ENCODE results near the gene CHSY1. TPM values are rescaled to one million over a fixed set of nuclear protein-coding genes. Genes with fewer than 3 reads are reported as not detected.

The CHSY1 gene
- total RNA-seq, 2 experiments from 2014 or later = 5.8 to 6.7 TPM

DNA sequence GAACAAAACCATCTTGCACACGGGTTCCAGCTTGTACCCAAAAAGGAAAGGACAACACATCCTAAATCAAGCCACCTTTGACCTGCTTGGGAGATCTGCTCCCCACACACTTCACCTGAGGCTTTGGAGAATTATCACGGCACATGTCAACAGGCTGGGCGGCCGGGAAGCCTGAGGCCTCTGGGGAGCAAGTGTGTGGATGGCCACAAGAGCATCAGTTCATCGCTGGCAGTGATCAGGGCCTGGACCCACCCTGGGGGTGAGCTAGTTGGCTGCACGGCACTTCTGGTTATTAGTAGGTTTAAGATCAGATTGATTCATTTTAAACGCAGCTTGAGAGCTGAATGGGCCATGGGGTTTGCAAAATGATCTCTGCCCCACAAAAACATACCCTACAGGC is 108.5 kb downstream of the CHSY1 start:
- ChIA-PET CTCF (no interaction called here), POLR2A (no interaction called here)
- H3K4me1 Mint-ChIP-seq (ENCODE audit: low read depth) = peaks cover 3% of the 10 kb centered on the region
- Histone ChIP-seq H3K9me3 (ENCODE audit: control insufficient read depth in 1 of 2, insufficient read depth in 1 of 2, low read length in 2 of 2) (no peaks in the 10 kb centered on the region), H3K27me3 (ENCODE audit: control insufficient read depth in 1 of 2, insufficient read depth in 2 of 2, low read length in 2 of 2) (peaks cover 0 to 2% of the 10 kb centered on the region in 2 experiments), H3K4me1 (ENCODE audit: insufficient read depth, low read length) (no peaks in the 10 kb centered on the region), H3K27ac (ENCODE audit: low read depth in 1 of 2, low read length in 2 of 2) (no peak overlapping the region), H3K36me3 (ENCODE audit: insufficient read depth, low read length) (no peaks in the 10 kb centered on the region), H3K4me3 (ENCODE audit: low read length) (no peak overlapping the region)
- DNase-seq (no peak), ATAC-seq (ENCODE audit: poor library complexity) (no peak)
- no peaks in the 10 kb centered on the region for H3K9me3 Mint-ChIP-seq
- H3K27ac Mint-ChIP-seq = no peak overlapping the region
- TF ChIP-seq, protein P1, sequence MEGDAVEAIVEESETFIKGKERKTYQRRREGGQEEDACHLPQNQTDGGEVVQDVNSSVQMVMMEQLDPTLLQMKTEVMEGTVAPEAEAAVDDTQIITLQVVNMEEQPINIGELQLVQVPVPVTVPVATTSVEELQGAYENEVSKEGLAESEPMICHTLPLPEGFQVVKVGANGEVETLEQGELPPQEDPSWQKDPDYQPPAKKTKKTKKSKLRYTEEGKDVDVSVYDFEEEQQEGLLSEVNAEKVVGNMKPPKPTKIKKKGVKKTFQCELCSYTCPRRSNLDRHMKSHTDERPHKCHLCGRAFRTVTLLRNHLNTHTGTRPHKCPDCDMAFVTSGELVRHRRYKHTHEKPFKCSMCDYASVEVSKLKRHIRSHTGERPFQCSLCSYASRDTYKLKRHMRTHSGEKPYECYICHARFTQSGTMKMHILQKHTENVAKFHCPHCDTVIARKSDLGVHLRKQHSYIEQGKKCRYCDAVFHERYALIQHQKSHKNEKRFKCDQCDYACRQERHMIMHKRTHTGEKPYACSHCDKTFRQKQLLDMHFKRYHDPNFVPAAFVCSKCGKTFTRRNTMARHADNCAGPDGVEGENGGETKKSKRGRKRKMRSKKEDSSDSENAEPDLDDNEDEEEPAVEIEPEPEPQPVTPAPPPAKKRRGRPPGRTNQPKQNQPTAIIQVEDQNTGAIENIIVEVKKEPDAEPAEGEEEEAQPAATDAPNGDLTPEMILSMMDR (IDR thresholded peaks at IDR 0.05) = no peak
- H3K4me3 Mint-ChIP-seq = no peak overlapping the region
- no peaks in the 10 kb centered on the region for H3K36me3 Mint-ChIP-seq (ENCODE audit: low read depth)
- H3K27me3 Mint-ChIP-seq = no peaks in the 10 kb centered on the region
- intact Hi-C loops (cut with DNase I, micrococcal nuclease) = no loop called here

DNA sequence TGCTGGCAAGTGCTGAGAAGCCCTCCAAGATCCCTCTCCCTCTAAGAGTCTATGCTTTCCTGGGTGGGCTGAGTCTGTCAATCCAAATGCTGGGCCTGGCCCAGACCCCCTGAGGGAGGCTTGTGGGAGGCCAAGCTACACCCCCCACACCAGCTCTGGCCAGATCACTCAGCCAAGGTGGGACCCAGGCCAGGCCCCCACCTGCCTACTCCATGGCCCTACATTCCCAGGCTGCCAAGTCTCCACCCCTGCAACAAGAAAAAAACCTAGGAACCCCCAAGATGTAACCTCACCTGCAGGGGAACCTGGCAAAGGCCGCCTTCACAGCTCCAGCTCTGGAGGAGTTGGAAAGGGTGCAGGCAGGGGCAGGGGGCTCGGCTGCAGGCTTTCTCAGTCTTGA is 109.1 kb downstream of the CHSY1 start:
- ChIA-PET POLR2A (no interaction called here), CTCF (no interaction called here)
- H3K4me3 ChIP-seq (ENCODE audit: low read length) = no peak overlapping the region

DNA sequence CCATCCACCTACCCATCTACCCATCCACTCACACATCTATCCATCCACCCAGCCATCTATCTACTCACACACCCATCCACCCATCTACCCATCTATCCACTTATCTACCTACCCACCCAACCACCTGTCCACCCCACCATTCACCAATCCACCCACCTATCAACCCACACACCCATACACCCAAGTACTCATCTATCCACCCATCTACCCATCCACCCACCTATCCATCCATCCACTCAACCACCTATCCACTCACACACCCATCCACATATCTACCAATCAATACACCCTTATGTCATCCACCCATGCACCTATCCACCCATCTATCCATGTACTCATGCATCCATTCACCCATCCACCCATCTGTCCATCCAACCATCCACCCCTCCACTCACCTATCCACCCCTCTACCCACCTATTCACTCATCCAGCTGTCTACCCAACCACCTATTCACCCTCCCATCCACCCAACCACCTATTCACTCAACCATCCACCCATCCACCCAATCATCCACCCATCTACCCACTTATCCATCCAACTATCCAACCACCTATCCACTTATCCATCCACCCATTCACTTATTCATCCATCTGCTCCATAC is 109.8 kb downstream of the CHSY1 start:
- ATAC-seq (ENCODE audit: poor library complexity) (no peak), DNase-seq (no peak)
- Histone ChIP-seq H3K27ac (ENCODE audit: low read depth in 1 of 2, low read length in 2 of 2) (no peak overlapping the region), H3K4me3 (ENCODE audit: low read length) (no peak overlapping the region), H3K9me3 (ENCODE audit: control insufficient read depth in 1 of 2, insufficient read depth in 1 of 2, low read length in 2 of 2) (no peaks in the 10 kb centered on the region), H3K36me3 (ENCODE audit: insufficient read depth, low read length) (no peaks in the 10 kb centered on the region), H3K4me1 (ENCODE audit: insufficient read depth, low read length) (peaks cover 9% of the 10 kb centered on the region), H3K27me3 (ENCODE audit: control insufficient read depth in 1 of 2, insufficient read depth in 2 of 2, low read length in 2 of 2) (no peaks in the 10 kb centered on the region)
- Mint-ChIP-seq H3K36me3 (ENCODE audit: low read depth) (no peaks in the 10 kb centered on the region), H3K4me3 (no peak overlapping the region), H3K4me1 (ENCODE audit: low read depth) (peaks cover 13% of the 10 kb centered on the region), H3K9me3 (no peaks in the 10 kb centered on the region), H3K27ac (no peak overlapping the region), H3K27me3 (no peaks in the 10 kb centered on the region)
- POLR2A ChIA-PET = no interaction called here
- TF ChIP-seq, protein P1 (IDR thresholded peaks at IDR 0.05) = no peak
- CTCF ChIA-PET = no interaction called here
- intact Hi-C loops (cut with DNase I, micrococcal nuclease) = no loop called here

More for the DNA sequence above, 109.1 kb downstream of the CHSY1 start:
- Histone ChIP-seq H3K4me1 (ENCODE audit: insufficient read depth, low read length) (peaks cover 2% of the 10 kb centered on the region), H3K27me3 (ENCODE audit: control insufficient read depth in 1 of 2, insufficient read depth in 2 of 2, low read length in 2 of 2) (no peaks in the 10 kb centered on the region), H3K27ac (ENCODE audit: low read depth in 1 of 2, low read length in 2 of 2) (no peak overlapping the region), H3K9me3 (ENCODE audit: control insufficient read depth in 1 of 2, insufficient read depth in 1 of 2, low read length in 2 of 2) (no peaks in the 10 kb centered on the region), H3K36me3 (ENCODE audit: insufficient read depth, low read length) (no peaks in the 10 kb centered on the region)
- TF ChIP-seq, protein P1 (IDR thresholded peaks at IDR 0.05) = no peak
- no peaks in the 10 kb centered on the region for H3K27me3 Mint-ChIP-seq
- H3K9me3 Mint-ChIP-seq = no peaks in the 10 kb centered on the region
- peaks cover 7% of the 10 kb centered on the region for H3K4me1 Mint-ChIP-seq (ENCODE audit: low read depth)
- H3K36me3 Mint-ChIP-seq (ENCODE audit: low read depth) = no peaks in the 10 kb centered on the region
- ATAC-seq (ENCODE audit: poor library complexity) = no peak
- no peak overlapping the region for H3K27ac Mint-ChIP-seq
- no peak overlapping the region for H3K4me3 Mint-ChIP-seq
- intact Hi-C loops (cut with DNase I, micrococcal nuclease) = no loop called here
- DNase-seq = no peak
